GM23248 (cell line): ENCODE results near the gene FPR2. TPM values are rescaled to one million over a fixed set of nuclear protein-coding genes. Genes with fewer than 3 reads are reported as not detected.
"Not testable (repeated sequence)": the region's sequence is repeated elsewhere in the genome, so short reads cannot be mapped to it uniquely, and the experiment has no call there.

Experiments
- DNase-seq: peaks from one replicate; pipeline ENCODE4 v3.0.0-alpha.2; 2015
- H2AFZ ChIP-seq: fragments of 200-600 bp; sonication (generic); 2 replicates; pipeline ENCODE4 v1.6.1; 2016; ENCODE audit warnings: antibody characterized with exemption
- H3F3A ChIP-seq: fragments of 200-600 bp; sonication (generic); 2 replicates; pipeline ENCODE4 v1.6.1; 2016; ENCODE audit warnings: mild to moderate bottlenecking, antibody characterized with exemption, mixed run types; ENCODE audit not compliant: insufficient read depth
- H3K27ac ChIP-seq: fragments of 200-600 bp; sonication (generic); 2 replicates; pipeline ENCODE4 v1.5.1; 2016; ENCODE audit warnings: mild to moderate bottlenecking
- H3K27me3 ChIP-seq: fragments of 200-600 bp; sonication (generic); replicated peaks from 2 replicates; pipeline ENCODE4 v1.6.1; 2016; ENCODE audit warnings: mild to moderate bottlenecking; ENCODE audit not compliant: insufficient read depth
- H3K36me3 ChIP-seq: fragments of 200-600 bp; sonication (generic); 2 replicates; pipeline ENCODE4 v1.6.1; 2016; ENCODE audit warnings: low read depth, mild to moderate bottlenecking
- H3K4me1 ChIP-seq: fragments of 200-600 bp; sonication (generic); 2 replicates; pipeline ENCODE4 v1.6.1; 2016; ENCODE audit warnings: mild to moderate bottlenecking; ENCODE audit not compliant: insufficient read depth
- H3K4me2 ChIP-seq: fragments of 200-600 bp; sonication (generic); one replicate; pipeline ENCODE4 v1.6.1; 2016; ENCODE audit warnings: mild to moderate bottlenecking; ENCODE audit not compliant: unreplicated experiment
- H3K4me3 ChIP-seq: fragments of 200-600 bp; sonication (generic); 2 replicates; pipeline ENCODE4 v1.5.1; 2016; ENCODE audit warnings: mild to moderate bottlenecking
- H3K79me2 ChIP-seq: fragments of 200-600 bp; sonication (generic); 2 replicates; pipeline ENCODE4 v1.6.1; 2016; ENCODE audit warnings: mild to moderate bottlenecking; ENCODE audit not compliant: insufficient read depth
- H3K9ac ChIP-seq: fragments of 200-600 bp; sonication (generic); 2 replicates; pipeline ENCODE4 v1.6.1; 2016; ENCODE audit warnings: mild to moderate bottlenecking
- H3K9me2 ChIP-seq: fragments of 200-600 bp; sonication (generic); 2 replicates; pipeline ENCODE4 v1.6.1; 2016; ENCODE audit warnings: mixed run types, mild to moderate bottlenecking, moderate library complexity; ENCODE audit not compliant: insufficient read depth
- H3K9me3 ChIP-seq: fragments of 200-600 bp; sonication (generic); one replicate; pipeline ENCODE4 v1.6.1; 2017; ENCODE audit warnings: low read depth
- H4K20me1 ChIP-seq: fragments of 200-600 bp; sonication (generic); 2 replicates; pipeline ENCODE4 v1.6.0; 2016; ENCODE audit not compliant: insufficient read depth
- EZH2 ChIP-seq: fragments of 200-600 bp; sonication (generic); IDR thresholded peaks from 2 replicates; pipeline ENCODE4 v1.6.1; 2018; ENCODE audit warnings: antibody characterized with exemption, mild to moderate bottlenecking; ENCODE audit not compliant: insufficient read depth, poor library complexity, severe bottlenecking
- EZH2phosphoT487 ChIP-seq: fragments of 200-600 bp; sonication (generic); IDR thresholded peaks from 2 replicates; pipeline ENCODE4 v1.6.1; 2018; ENCODE audit warnings: antibody characterized with exemption, moderate library complexity, mild to moderate bottlenecking, low read depth; ENCODE audit not compliant: insufficient read depth
- WGBS, 2 experiments: methylation state at CpG; one replicate each; pipeline ENCODE4 v1.1.6; 2015 to 2017; ENCODE audit warnings: low lambda C conversion rate in 2 of 2, low coverage in 1 of 2; ENCODE audit errors: missing lambda C conversion rate in 2 of 2; 5-methylcytosine and 5-hydroxymethylcytosine counted together
- in situ Hi-C: fragments of 300-500 bp; cut with MboI; formaldehyde crosslinking; loops from 2 replicates; pipeline ENCODE4 v1.15.0; 2020
- polyA plus RNA-seq: library from polyadenylated mRNA; unstranded; fragments of >200 nt; fragmentation: Nextera tagmentation; extraction: Ambion mirVana; gene quantifications from 2 replicates; pipeline ENCODE4 v1.2.1, GENCODE V29; 2016
- total RNA-seq: library from RNA; depleted of rRNA; stranded (reverse); fragments of >200 nt; shearing (Covaris generic); gene quantifications from 2 replicates; pipeline ENCODE4 v1.2.3, GENCODE V29; 2014

Gene FPR2
- total and polyA plus RNA-seq, 2 experiments from 2014 or later, result not detected

- Histone ChIP-seq H3K4me2 (no peak overlapping the region), H3K27ac (no peak overlapping the region), H3F3A (no peaks in the 10 kb centered on the region), H3K36me3 (no peaks in the 10 kb centered on the region), H3K79me2 (no peaks in the 10 kb centered on the region), H3K27me3 (peaks cover 14% of the 10 kb centered on the region; the same call in 1 of the 2 replicates), H3K9ac (no peak overlapping the region), H2AFZ (no peak overlapping the region), H4K20me1 (no peaks in the 10 kb centered on the region), H3K4me1 (no peaks in the 10 kb centered on the region), H3K4me3 (no peak overlapping the region), H3K9me3 (no peaks in the 10 kb centered on the region), H3K9me2 (no peaks in the 10 kb centered on the region)
- 20 to 22% methylated on average over 2 of the region's 2 CpGs for WGBS, 2 experiments
- in situ Hi-C loops, result no loop called here
- DNase-seq, result no peak
- TF ChIP-seq EZH2 (no peak), EZH2phosphoT487 (no peak)
Observed at GRCh38 chr19:51737924-51738323, 23.1 kb upstream of the FPR2 start.

DNA sequence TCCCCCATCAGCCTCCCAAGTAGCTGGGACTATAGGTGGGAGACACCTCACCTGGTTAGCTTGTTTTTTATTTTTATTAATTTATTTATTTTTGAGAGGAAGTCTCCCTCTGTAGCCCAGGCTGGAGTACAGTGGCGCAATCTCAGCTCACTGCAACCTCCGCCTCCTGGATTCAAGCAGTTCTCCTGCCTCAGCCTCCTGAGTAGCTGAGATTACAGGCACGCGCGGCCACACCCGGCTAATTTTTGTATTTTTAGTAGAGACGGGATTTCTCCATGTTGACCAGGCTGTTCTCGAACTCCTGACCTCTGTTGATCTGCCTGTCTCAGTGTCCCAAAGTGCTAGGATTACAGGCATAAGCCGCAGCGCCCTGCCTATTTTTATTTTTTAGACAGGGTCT lies 22.5 kb upstream of the FPR2 start:
- H3K9me3 ChIP-seq, in situ Hi-C loops, H4K20me1 ChIP-seq, H3F3A ChIP-seq, H3K79me2 ChIP-seq, H3K36me3 ChIP-seq, H2AFZ ChIP-seq, H3K9me2 ChIP-seq, H3K9ac ChIP-seq, H3K4me2 ChIP-seq, H3K27ac ChIP-seq, H3K4me3 ChIP-seq, H3K4me1 ChIP-seq, DNase-seq: not testable (repeated sequence)
- H3K27me3 ChIP-seq, result peaks cover 11% of the 10 kb centered on the region; the same call in 1 of the 2 replicates
- 63 to 68% methylated on average over 10 of the region's 10 CpGs for WGBS, 2 experiments

DNA sequence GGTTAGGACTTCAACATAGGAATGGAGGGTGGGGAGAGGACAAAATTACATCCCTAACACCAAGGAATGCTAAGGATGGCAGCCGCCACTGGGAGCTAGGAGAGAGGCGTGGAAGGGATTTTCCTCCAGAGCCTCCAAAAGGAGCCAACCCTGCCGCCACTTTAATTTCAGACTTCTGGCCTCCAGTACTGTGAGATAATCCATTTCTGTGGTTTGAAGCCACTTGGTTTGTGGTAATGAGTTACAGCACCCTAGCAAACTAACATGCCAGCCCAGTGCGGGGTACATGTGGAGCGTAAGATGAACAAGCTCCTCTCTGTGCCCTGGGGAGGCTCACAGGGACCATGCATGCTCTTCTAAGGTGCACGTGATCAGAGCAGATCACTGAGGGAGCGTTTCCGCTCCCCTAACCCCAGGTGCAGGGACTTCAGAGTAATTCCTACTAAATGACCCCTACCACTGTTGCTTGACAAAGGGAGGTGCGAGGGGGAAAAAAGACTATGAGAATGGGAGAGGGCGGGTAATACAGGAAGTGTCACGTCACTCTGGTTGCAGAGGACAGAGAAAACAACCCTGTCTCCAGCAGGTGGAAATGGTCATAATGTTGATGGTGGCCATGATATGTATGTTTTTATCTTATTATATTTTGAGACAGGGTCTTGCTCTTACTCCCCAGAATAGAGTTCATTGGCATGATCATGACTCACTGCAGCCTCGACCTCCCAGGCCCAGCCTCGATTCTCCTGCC lies 21.3 kb upstream of the FPR2 start:
- no peak overlapping the region for H2AFZ ChIP-seq
- H3K4me3 ChIP-seq, result no peak overlapping the region
- H3K9ac ChIP-seq, result no peak overlapping the region
- H3K9me3 ChIP-seq, result no peaks in the 10 kb centered on the region
- H4K20me1 ChIP-seq, result no peaks in the 10 kb centered on the region
- H3K36me3 ChIP-seq, result no peaks in the 10 kb centered on the region
- H3K27ac ChIP-seq, result no peak overlapping the region
- H3K9me2 ChIP-seq, result no peaks in the 10 kb centered on the region
- peaks cover 7% of the 10 kb centered on the region; the same call in 1 of the 2 replicates for H3K27me3 ChIP-seq
- DNase-seq, result peak; percentile 16
- H3K4me1 ChIP-seq, result no peaks in the 10 kb centered on the region
- in situ Hi-C loops, result no loop called here
- H3F3A ChIP-seq, result no peaks in the 10 kb centered on the region
- 28 to 33% methylated on average over 13 of the region's 13 CpGs for WGBS, 2 experiments
- no peak overlapping the region for H3K4me2 ChIP-seq
- no peaks in the 10 kb centered on the region for H3K79me2 ChIP-seq
- TF ChIP-seq EZH2 (no peak), EZH2phosphoT487 (no peak)

- H3K27me3 ChIP-seq, result peaks cover 7% of the 10 kb centered on the region; the same call in 1 of the 2 replicates
- no peak overlapping the region for H3K4me3 ChIP-seq
- no peak for DNase-seq
- H3F3A ChIP-seq, result no peaks in the 10 kb centered on the region
- no peak overlapping the region for H3K27ac ChIP-seq
- WGBS, 2 experiments, result 48 to 56% methylated on average over 5 of the region's 5 CpGs
- in situ Hi-C loops, result no loop called here
- H2AFZ ChIP-seq, result no peak overlapping the region
- H3K4me2 ChIP-seq, result no peak overlapping the region
- TF ChIP-seq EZH2 (no peak), EZH2phosphoT487 (no peak)
- no peaks in the 10 kb centered on the region for H3K9me2 ChIP-seq
- no peaks in the 10 kb centered on the region for H3K4me1 ChIP-seq
- H3K79me2 ChIP-seq, result no peaks in the 10 kb centered on the region
- no peaks in the 10 kb centered on the region for H3K9me3 ChIP-seq
- H4K20me1 ChIP-seq, result no peaks in the 10 kb centered on the region
- no peak overlapping the region for H3K9ac ChIP-seq
- no peaks in the 10 kb centered on the region for H3K36me3 ChIP-seq
Observed at GRCh38 chr19:51740356-51740755, 20.6 kb upstream of the FPR2 start.

- no peaks in the 10 kb centered on the region for H3F3A ChIP-seq
- no peaks in the 10 kb centered on the region for H3K9me3 ChIP-seq
- H2AFZ ChIP-seq, result no peak overlapping the region
- no peak overlapping the region for H3K4me2 ChIP-seq
- WGBS, 2 experiments, result 38 to 39% methylated on average over 6 of the region's 6 CpGs
- H3K4me3 ChIP-seq, result no peak overlapping the region
- H3K9ac ChIP-seq, result peak overlapping the region; percentile 38; the same call in 1 of the 2 replicates
- H3K36me3 ChIP-seq, result no peaks in the 10 kb centered on the region
- no peaks in the 10 kb centered on the region for H4K20me1 ChIP-seq
- no peaks in the 10 kb centered on the region for H3K79me2 ChIP-seq
- TF ChIP-seq EZH2phosphoT487 (no peak), EZH2 (no peak)
- no peaks in the 10 kb centered on the region for H3K4me1 ChIP-seq
- H3K9me2 ChIP-seq, result no peaks in the 10 kb centered on the region
- peak; percentile 54 for DNase-seq
- no peaks in the 10 kb centered on the region; the same call in 1 of the 2 replicates for H3K27me3 ChIP-seq
- H3K27ac ChIP-seq, result peak overlapping the region; percentile 48
- in situ Hi-C loops, result no loop called here
Observed at GRCh38 chr19:51742789-51743188, 18.2 kb upstream of the FPR2 start.
